GM18867 (cell line): ENCODE measurements around the gene ZP3.
"Not testable (repeated sequence)": the region's sequence is repeated elsewhere in the genome, so short reads cannot be mapped to it uniquely, and the experiment has no call there.

Experiments used
- ATAC-seq: cut with Tn5 transposase; IDR thresholded peaks from one replicate; pipeline ENCODE4 v1.9.1; 2021; ENCODE audit warnings: mild to moderate bottlenecking, moderate library complexity; ENCODE audit not compliant: unreplicated experiment

ZP3 gene

GRCh38 chr7:76424413-76425111, at the start of gene ZP3:
ZP3 (plus strand) TSS chr7:76424950; CDS start chr7:76424965, 15 bp downstream.
- ATAC-seq, result no peak

- ATAC-seq, result no peak
These were observed 49.5 kb upstream of the ZP3 start for GRCh38 chr7:76375251-76375650.

- ATAC-seq, result no peak
These were observed 47.4 kb upstream of the ZP3 start for GRCh38 chr7:76377186-76377918.

- ATAC-seq, result no peak
These were observed 44.2 kb upstream of the ZP3 start for GRCh38 chr7:76380623-76380966.

- ATAC-seq, result no peak
These were observed 42.9 kb upstream of the ZP3 start for GRCh38 chr7:76381814-76382213.

GRCh38 chr7:76383089-76383944, 41.4 kb upstream of the ZP3 start:
- no peak for ATAC-seq

GRCh38 chr7:76386691-76387260, 38.0 kb upstream of the ZP3 start:
- no peak for ATAC-seq

GRCh38 chr7:76387789-76388188, 37.0 kb upstream of the ZP3 start:
- not testable (repeated sequence) for ATAC-seq

- ATAC-seq, result no peak
These were observed 34.7 kb upstream of the ZP3 start for GRCh38 chr7:76390092-76390491.

- no peak for ATAC-seq
These were observed 32.1 kb upstream of the ZP3 start for GRCh38 chr7:76392531-76393115.

GRCh38 chr7:76393116-76394031, 31.4 kb upstream of the ZP3 start:
- ATAC-seq, result peak; percentile 89

GRCh38 chr7:76394957-76395356, 29.8 kb upstream of the ZP3 start:
- ATAC-seq, result no peak

- ATAC-seq, result not testable (repeated sequence)
These were observed 29.2 kb upstream of the ZP3 start for GRCh38 chr7:76395605-76395964.

- no peak for ATAC-seq
These were observed 28.6 kb upstream of the ZP3 start for GRCh38 chr7:76395965-76396726.

GRCh38 chr7:76396864-76397263, 27.9 kb upstream of the ZP3 start:
- no peak for ATAC-seq

- ATAC-seq, result no peak
These were observed 27.2 kb upstream of the ZP3 start for GRCh38 chr7:76397409-76398183.

GRCh38 chr7:76400248-76400647, 24.5 kb upstream of the ZP3 start:
- ATAC-seq, result no peak

- ATAC-seq, result not testable (repeated sequence)
These were observed 21.7 kb upstream of the ZP3 start for GRCh38 chr7:76403097-76403496.
